H9 (cell line): ENCODE measurements around the gene SLC12A3. TPM values are rescaled to one million over a fixed set of nuclear protein-coding genes. Genes with fewer than 3 reads are reported as not detected.
A peak's percentile ranks its signal among the peaks of the same experiment; 100 is the strongest.

ENCODE experiments used
- DNase-seq: peaks from one replicate; pipeline ENCODE4 v3.0.0-alpha.2; 2017
- H2AFZ ChIP-seq: one replicate; pipeline ENCODE4 v1.6.1; 2013; ENCODE audit warnings: mild to moderate bottlenecking, low read length, control low read depth, moderate library complexity
- H2AK5ac ChIP-seq: 2 replicates; pipeline ENCODE4 v1.6.1; 2013; ENCODE audit warnings: low read length, control low read depth, mixed read lengths; ENCODE audit not compliant: insufficient read length
- H2BK120ac ChIP-seq: one replicate; pipeline ENCODE4 v1.6.1; 2013; ENCODE audit warnings: low read depth, mild to moderate bottlenecking, low read length, control low read depth, inconsistent platforms; ENCODE audit not compliant: poor library complexity, severe bottlenecking
- H2BK12ac ChIP-seq: 2 replicates; pipeline ENCODE4 v1.6.1; 2013; ENCODE audit warnings: low read length, control low read depth, mixed read lengths, low read depth; ENCODE audit not compliant: insufficient read length
- H2BK15ac ChIP-seq: 2 replicates; pipeline ENCODE4 v1.6.1; 2013; ENCODE audit warnings: low read depth, low read length, control low read depth
- H2BK20ac ChIP-seq: one replicate; pipeline ENCODE4 v1.6.1; 2013; ENCODE audit warnings: low read depth, mild to moderate bottlenecking, low read length, control low read depth, inconsistent platforms; ENCODE audit not compliant: poor library complexity, severe bottlenecking
- H2BK5ac ChIP-seq: 2 replicates; pipeline ENCODE4 v1.6.1; 2013; ENCODE audit warnings: low read length, control low read depth, mixed read lengths; ENCODE audit not compliant: insufficient read length
- H3K14ac ChIP-seq: 2 replicates; pipeline ENCODE4 v1.6.1; 2013; ENCODE audit warnings: low read length, control low read depth; ENCODE audit not compliant: insufficient read depth
- H3K18ac ChIP-seq: 2 replicates; pipeline ENCODE4 v1.6.1; 2013; ENCODE audit warnings: low read depth, mild to moderate bottlenecking, mixed read lengths, low read length, control low read depth; ENCODE audit not compliant: insufficient read length
- H3K23ac ChIP-seq: 2 replicates; pipeline ENCODE4 v1.6.1; 2013; ENCODE audit warnings: low read length, control low read depth, mixed read lengths, low read depth; ENCODE audit not compliant: insufficient read length
- H3K23me2 ChIP-seq: 2 replicates; pipeline ENCODE4 v1.6.1; 2013; ENCODE audit warnings: low read depth, mild to moderate bottlenecking, mixed read lengths, low read length, control low read depth; ENCODE audit not compliant: insufficient read length, poor library complexity, severe bottlenecking
- H3K27ac ChIP-seq: 2 replicates; pipeline ENCODE4 v1.5.1; 2013; ENCODE audit warnings: low read length, control low read depth, mixed read lengths, low read depth; ENCODE audit not compliant: insufficient read length
- H3K27me3 ChIP-seq: 2 replicates; pipeline ENCODE4 v1.6.1; 2013; ENCODE audit warnings: low read length, control low read depth, inconsistent platforms; ENCODE audit not compliant: insufficient read depth
- H3K4ac ChIP-seq: 2 replicates; pipeline ENCODE4 v1.6.1; 2013; ENCODE audit warnings: low read depth, mild to moderate bottlenecking, control low read depth, inconsistent platforms, low read length, moderate library complexity
- H3K4me1 ChIP-seq: 2 replicates; pipeline ENCODE4 v1.6.1; 2013; ENCODE audit warnings: low read length, control low read depth, inconsistent platforms; ENCODE audit not compliant: insufficient read depth
- H3K4me2 ChIP-seq: 2 replicates; pipeline ENCODE4 v1.6.1; 2013; ENCODE audit warnings: low read length, control low read depth, mixed read lengths; ENCODE audit not compliant: insufficient read length, insufficient read depth
- H3K56ac ChIP-seq: 2 replicates; pipeline ENCODE4 v1.6.1; 2013; ENCODE audit warnings: low read depth, mild to moderate bottlenecking, mixed read lengths, low read length, control low read depth; ENCODE audit not compliant: insufficient read length
- H3K79me1 ChIP-seq: 2 replicates; pipeline ENCODE4 v1.6.1; 2013; ENCODE audit warnings: low read depth, mild to moderate bottlenecking, moderate library complexity, low read length, control low read depth, inconsistent platforms; ENCODE audit not compliant: insufficient read depth, poor library complexity, severe bottlenecking
- H3K79me2 ChIP-seq: 2 replicates; pipeline ENCODE4 v1.6.1; 2013; ENCODE audit warnings: low read length, control low read depth, inconsistent platforms; ENCODE audit not compliant: insufficient read depth
- H3K9ac ChIP-seq: 2 replicates; pipeline ENCODE4 v1.6.1; 2013; ENCODE audit warnings: low read length, control low read depth, mixed read lengths; ENCODE audit not compliant: insufficient read length; ENCODE audit errors: extremely low read depth
- H3K9me3 ChIP-seq: one replicate; pipeline ENCODE4 v1.6.1; 2013; ENCODE audit warnings: low read depth, low read length, inconsistent platforms; ENCODE audit not compliant: control insufficient read depth
- H3T11ph ChIP-seq: one replicate; pipeline ENCODE4 v1.6.1; 2013; ENCODE audit warnings: mild to moderate bottlenecking, low read length, control low read depth, inconsistent platforms
- H4K20me1 ChIP-seq: one replicate; pipeline ENCODE4 v1.6.1; 2013; ENCODE audit not compliant: control insufficient read depth, insufficient read length, insufficient read depth
- H4K5ac ChIP-seq: 2 replicates; pipeline ENCODE4 v1.6.1; 2013; ENCODE audit warnings: low read depth, mild to moderate bottlenecking, mixed read lengths, low read length, control low read depth; ENCODE audit not compliant: insufficient read length
- H4K8ac ChIP-seq: replicated peaks from 2 replicates; pipeline ENCODE4 v1.6.1; 2013; ENCODE audit warnings: low read length, control low read depth, mixed read lengths, low read depth; ENCODE audit not compliant: insufficient read length
- H4K91ac ChIP-seq: 2 replicates; pipeline ENCODE4 v1.6.1; 2013; ENCODE audit warnings: low read depth, mild to moderate bottlenecking, moderate library complexity, mixed read lengths, low read length, control low read depth; ENCODE audit not compliant: insufficient read length
- H3K27ac Mint-ChIP-seq, 3 experiments: 2 replicates in 2 of 3; 3 replicates in 1 of 3; pipeline ENCODE4 v1.8.0; 2020 to 2021; ENCODE audit warnings: mixed read lengths in 3 of 3, mild to moderate bottlenecking in 1 of 3, moderate library complexity in 1 of 3
- H3K27me3 Mint-ChIP-seq: 2 replicates; pipeline ENCODE4 v1.8.0; 2021; ENCODE audit warnings: low read depth, mild to moderate bottlenecking, moderate library complexity, mixed read lengths
- H3K36me3 Mint-ChIP-seq, 3 experiments: 2 replicates in 2 of 3; 3 replicates in 1 of 3; pipeline ENCODE4 v1.8.0; 2020 to 2021; ENCODE audit warnings: low read depth in 3 of 3, mixed read lengths in 3 of 3; ENCODE audit not compliant: insufficient read depth in 1 of 3
- H3K4me1 Mint-ChIP-seq, 2 experiments: 2 replicates each; pipeline ENCODE4 v1.8.0; 2020; ENCODE audit warnings: mixed read lengths in 2 of 2
- H3K4me3 Mint-ChIP-seq, 2 experiments: 2 replicates in 1 of 2; 3 replicates in 1 of 2; pipeline ENCODE4 v1.8.0; 2020 to 2021; ENCODE audit warnings: mild to moderate bottlenecking in 2 of 2, mixed read lengths in 2 of 2, moderate library complexity in 1 of 2
- H3K9me3 Mint-ChIP-seq, 2 experiments: 2 replicates in 1 of 2; 3 replicates in 1 of 2; pipeline ENCODE4 v1.8.0; 2020; ENCODE audit warnings: mild to moderate bottlenecking in 2 of 2, mixed read lengths in 2 of 2, moderate library complexity in 1 of 2
- WGBS: extraction: QIAGEN DNeasy Blood & Tissue Kit; methylation state at CpG from one replicate; pipeline ENCODE4 v1.1.7; 2013; ENCODE audit warnings: missing lambda C conversion rate, low lambda C conversion rate, mixed read lengths; ENCODE audit not compliant: insufficient read length; ENCODE audit errors: extremely low coverage; 5-methylcytosine and 5-hydroxymethylcytosine counted together
- total RNA-seq: library from RNA; stranded (reverse); gene quantifications from 2 replicates; pipeline ENCODE4 v1.2.1, GENCODE V29; 2021
- TF ChIP-seq, protein P1 (sequence below): fragments of 200-600 bp; sonication (generic); conservative IDR thresholded peaks from 3 replicates; pipeline ENCODE4 v1.8.0; 2021; ENCODE audit warnings: antibody characterized with exemption, mild to moderate bottlenecking

Gene SLC12A3
- total RNA-seq, 1 experiment from 2014 or later = not detected

DNA sequence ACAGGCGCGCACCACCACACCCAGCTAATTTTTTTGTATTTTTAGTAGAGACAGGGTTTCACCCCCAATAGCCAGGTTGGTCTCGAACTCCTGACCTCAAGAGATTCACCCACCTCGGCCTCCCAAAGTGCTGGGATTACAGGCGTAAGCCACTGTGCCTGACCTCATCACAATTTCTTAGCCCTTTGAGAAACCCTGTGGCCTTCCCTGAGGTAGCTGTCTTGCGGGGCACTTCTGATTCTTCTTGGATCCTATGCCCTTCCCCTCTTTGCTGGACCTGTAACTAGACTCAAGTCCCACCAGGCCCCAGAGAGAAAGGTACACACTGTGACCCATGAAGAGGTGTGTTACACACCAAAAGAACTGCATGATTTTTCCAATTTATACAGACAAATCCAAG lies 83.2 kb downstream of the SLC12A3 start:
- no peaks in the 10 kb centered on the region for H3K27me3 ChIP-seq
- Mint-ChIP-seq H3K4me1 (peaks cover 8 to 11% of the 10 kb centered on the region in 2 experiments), H3K9me3 (no peaks in the 10 kb centered on the region), H3K36me3 (peaks cover 0 to 21% (median 8%) of the 10 kb centered on the region in 3 experiments; a peak in 5 of 7 replicates), H3K4me3 (no peak overlapping the region), H3K27ac (peak overlapping the region in 1 of 3 experiments; percentile 10; a peak in 1 of 7 replicates), H3K27me3 (no peaks in the 10 kb centered on the region)
- no peak for DNase-seq
- no peak overlapping the region for H3K14ac ChIP-seq
- H4K91ac ChIP-seq = no peak overlapping the region
- H3T11ph ChIP-seq = no peak overlapping the region
- no peak overlapping the region for H2AK5ac ChIP-seq
- H3K18ac ChIP-seq = no peak overlapping the region
- H4K20me1 ChIP-seq = no peaks in the 10 kb centered on the region
- no peak overlapping the region for H3K23ac ChIP-seq
- no peak overlapping the region for H2BK5ac ChIP-seq
- no CpG with 5 or more reads among the region's 6 CpGs for WGBS
- TF ChIP-seq, protein P1, sequence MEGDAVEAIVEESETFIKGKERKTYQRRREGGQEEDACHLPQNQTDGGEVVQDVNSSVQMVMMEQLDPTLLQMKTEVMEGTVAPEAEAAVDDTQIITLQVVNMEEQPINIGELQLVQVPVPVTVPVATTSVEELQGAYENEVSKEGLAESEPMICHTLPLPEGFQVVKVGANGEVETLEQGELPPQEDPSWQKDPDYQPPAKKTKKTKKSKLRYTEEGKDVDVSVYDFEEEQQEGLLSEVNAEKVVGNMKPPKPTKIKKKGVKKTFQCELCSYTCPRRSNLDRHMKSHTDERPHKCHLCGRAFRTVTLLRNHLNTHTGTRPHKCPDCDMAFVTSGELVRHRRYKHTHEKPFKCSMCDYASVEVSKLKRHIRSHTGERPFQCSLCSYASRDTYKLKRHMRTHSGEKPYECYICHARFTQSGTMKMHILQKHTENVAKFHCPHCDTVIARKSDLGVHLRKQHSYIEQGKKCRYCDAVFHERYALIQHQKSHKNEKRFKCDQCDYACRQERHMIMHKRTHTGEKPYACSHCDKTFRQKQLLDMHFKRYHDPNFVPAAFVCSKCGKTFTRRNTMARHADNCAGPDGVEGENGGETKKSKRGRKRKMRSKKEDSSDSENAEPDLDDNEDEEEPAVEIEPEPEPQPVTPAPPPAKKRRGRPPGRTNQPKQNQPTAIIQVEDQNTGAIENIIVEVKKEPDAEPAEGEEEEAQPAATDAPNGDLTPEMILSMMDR = no peak
- no peaks in the 10 kb centered on the region for H3K79me1 ChIP-seq
- no peak overlapping the region for H3K9ac ChIP-seq
- no peak overlapping the region for H3K56ac ChIP-seq
- no peaks in the 10 kb centered on the region for H3K23me2 ChIP-seq
- H2BK20ac ChIP-seq = no peak overlapping the region
- no peak overlapping the region for H4K8ac ChIP-seq
- H2BK120ac ChIP-seq = no peak overlapping the region
- H3K4ac ChIP-seq = no peak overlapping the region
- H3K4me1 ChIP-seq = no peaks in the 10 kb centered on the region; the same call in 1 of the 2 replicates
- H2BK15ac ChIP-seq = no peak overlapping the region
- no peaks in the 10 kb centered on the region for H3K9me3 ChIP-seq
- no peak overlapping the region for H2AFZ ChIP-seq
- H4K5ac ChIP-seq = no peak overlapping the region
- no peak overlapping the region for H3K4me2 ChIP-seq
- no peak overlapping the region for H3K27ac ChIP-seq
- no peak overlapping the region for H2BK12ac ChIP-seq
- H3K79me2 ChIP-seq = no peaks in the 10 kb centered on the region
